K562 (cell line): ENCODE measurements around the gene LEUTX. TPM values are rescaled to one million over a fixed set of nuclear protein-coding genes. Genes with fewer than 3 reads are reported as not detected.

ENCODE experiments used
- ATAC-seq: fragments of 200-7000 bp; cut with Tn5 transposase; 3 replicates; pipeline ENCODE4 v1.9.1; 2020; ENCODE audit warnings: moderate library complexity
- BruUV-seq: library from RNA; stranded (reverse); fragments of 400-500 nt; replicated peaks from 2 replicates; lab custom pipeline; 2021; lab: Mats Ljungman, UMichigan
- CTCF ChIA-PET: fragments of 300-600 bp; formaldehyde crosslinking; extraction: SDS; loops from one replicate; lab custom pipeline; 2021; ENCODE audit warnings: low intra/inter-chr PET ratio; lab: Yijun Ruan, JAX
- POLR2A ChIA-PET: fragments of 300-600, 350-650 bp; sonication (Branson Sonifier 250); formaldehyde crosslinking; extraction: SDS; loops from one replicate; lab custom pipeline; 2021; ENCODE audit warnings: antibody characterized with exemption, inconsistent platforms; lab: Yijun Ruan, JAX
- DNase-seq, 4 experiments: peaks; one replicate each; pipeline versions ENCODE4 v3.0.0 to v3.0.0-alpha.2; 2011 to 2018; ENCODE audit warnings: low spot score in 3 of 4, mixed read lengths in 3 of 4; ENCODE audit errors: extremely low read depth in 1 of 4
- FAIRE-seq: peaks from 2 replicates; lab custom pipeline; 2011; peaks lifted over from hg19 to GRCh38; lab: Jason Lieb, UNC
- H2AFZ ChIP-seq: 2 replicates; pipeline ENCODE4 v1.6.0; 2011; ENCODE audit warnings: low read depth, low read length, control low read depth, inconsistent platforms
- H3K27ac ChIP-seq: fragments of 200-600 bp; 3 replicates; pipeline ENCODE4 v1.8.0; 2011; ENCODE audit warnings: low read depth, mild to moderate bottlenecking, control low read depth, inconsistent platforms, low read length, moderate library complexity, mixed read lengths; ENCODE audit errors: extremely low read depth
- H3K27me3 ChIP-seq, 2 experiments: fragments of 300-600 bp in 1 of 2; 2 replicates in 1 of 2; 3 replicates in 1 of 2; pipeline versions ENCODE4 v1.6.0 to v1.8.0; 2011; ENCODE audit warnings: inconsistent platforms in 2 of 2, low read length in 2 of 2, mild to moderate bottlenecking in 1 of 2, mixed read lengths in 1 of 2, moderate library complexity in 1 of 2; ENCODE audit not compliant: control insufficient read depth in 2 of 2, insufficient read depth in 2 of 2
- H3K36me3 ChIP-seq: fragments of 300-600 bp; 3 replicates; pipeline ENCODE4 v1.8.0; 2011; ENCODE audit warnings: mild to moderate bottlenecking, low read length, inconsistent platforms; ENCODE audit not compliant: control insufficient read depth, insufficient read depth
- H3K4me1 ChIP-seq, 2 experiments: fragments of 200-600 bp in 1 of 2; replicated peaks in 1 of 2; 2 replicates in 1 of 2; 3 replicates in 1 of 2; pipeline versions ENCODE4 v1.5.1 to v1.8.0; 2011; ENCODE audit warnings: inconsistent platforms in 2 of 2, low read length in 2 of 2, mild to moderate bottlenecking in 1 of 2, mixed read lengths in 1 of 2, moderate library complexity in 1 of 2; ENCODE audit not compliant: control insufficient read depth in 2 of 2, insufficient read depth in 2 of 2
- H3K4me2 ChIP-seq: 2 replicates; pipeline ENCODE4 v1.6.1; 2011; ENCODE audit warnings: low read length, control low read depth, inconsistent platforms, mixed read lengths; ENCODE audit not compliant: insufficient read depth
- H3K4me3 ChIP-seq: fragments of 200-600 bp; sonication (generic), shearing (Covaris generic); 2 replicates; pipeline ENCODE4 v1.5.1; 2016; ENCODE audit warnings: control low read depth, inconsistent platforms
- H3K79me2 ChIP-seq: fragments of 200-600 bp; 3 replicates; pipeline ENCODE4 v1.8.0; 2011; ENCODE audit warnings: low read length, inconsistent platforms; ENCODE audit not compliant: control insufficient read depth, insufficient read depth
- H3K9ac ChIP-seq, 2 experiments: 2 replicates each; pipeline versions ENCODE4 v1.6.0 to v1.6.1; 2011; ENCODE audit warnings: low read depth in 2 of 2, low read length in 2 of 2, control low read depth in 1 of 2, inconsistent platforms in 1 of 2, mild to moderate bottlenecking in 1 of 2, mixed read lengths in 1 of 2; ENCODE audit not compliant: insufficient read depth in 1 of 2
- H3K9me1 ChIP-seq: one replicate; pipeline ENCODE4 v1.6.0; 2011; ENCODE audit warnings: inconsistent platforms, mild to moderate bottlenecking, low read length, moderate library complexity; ENCODE audit not compliant: control insufficient read depth, insufficient read depth
- H3K9me3 ChIP-seq: replicated peaks from 2 replicates; pipeline ENCODE4 v1.5.1; 2011; ENCODE audit warnings: low read depth, low read length, inconsistent platforms; ENCODE audit not compliant: control insufficient read depth, insufficient read depth
- H4K20me1 ChIP-seq: replicated peaks from 2 replicates; pipeline ENCODE4 v1.6.1; 2011; ENCODE audit warnings: low read length, inconsistent platforms, mixed read lengths; ENCODE audit not compliant: control insufficient read depth, insufficient read depth
- ETV1 ChIP-seq: fragments of 450-650 bp; conservative IDR thresholded peaks from 2 replicates; pipeline ENCODE4 v1.6.1; 2016; ENCODE audit warnings: missing genetic modification characterization, control low read depth, low read depth, missing compliant biosample characterization
- MXI1 ChIP-seq: IDR thresholded peaks from 2 replicates; pipeline ENCODE4 v1.6.1; 2011; ENCODE audit warnings: low read depth, mild to moderate bottlenecking, improper control_type of control experiment, low read length
- NCOA4 ChIP-seq: fragments of 450-650 bp; IDR thresholded peaks from 2 replicates; pipeline ENCODE4 v1.6.1; 2018; ENCODE audit warnings: mild to moderate bottlenecking; ENCODE audit not compliant: partially characterized antibody
- SOX6 ChIP-seq: fragments of 450-650 bp; IDR thresholded peaks from 2 replicates; pipeline ENCODE4 v1.6.1; 2014; ENCODE audit warnings: mild to moderate bottlenecking
- ZNF12 ChIP-seq: sonication (generic); formaldehyde crosslinking; IDR thresholded peaks from 2 replicates; pipeline ENCODE4 v1.4.0; 2020; ENCODE audit warnings: mild to moderate bottlenecking, missing genetic modification reagents
- WGBS: fragments of 100-300 bp; shearing (Covaris generic); methylation state at CpG from one replicate; pipeline ENCODE4 v1.1.6; 2016; ENCODE audit warnings: low coverage, mixed read lengths; ENCODE audit not compliant: insufficient coverage; ENCODE audit errors: missing lambda C conversion rate; 5-methylcytosine and 5-hydroxymethylcytosine counted together
- in situ Hi-C: fragments of 300-500 bp; cut with MboI; formaldehyde crosslinking; loops from 4 replicates; pipeline ENCODE4 v1.15.0; 2018; ENCODE audit warnings: inconsistent platforms, mixed read lengths
- intact Hi-C: fragments of 100-400 bp; cut with micrococcal nuclease; formaldehyde crosslinking; loops from 2 replicates; pipeline ENCODE4 v1.14.2; 2022
- polyA plus RNA-seq, 8 experiments: library from polyadenylated mRNA; depleted of rRNA in 4 of 8; stranded (reverse) in 5 of 8; unstranded in 3 of 8; fragments of >200 nt; fragmentation: Nextera tagmentation in 2 of 8; fragmentation: Illumina TruSeq in 1 of 8; extraction: Ambion mirVana in 2 of 8; extraction: Trizol in 1 of 8; gene quantifications; 2 replicates each; pipeline versions ENCODE4 v1.2.1 to v1.2.3, GENCODE V29; 2011 to 2014; ENCODE audit warnings: inconsistent platforms in 1 of 8, missing spikeins in 1 of 8
- total RNA-seq, 7 experiments: library from RNA; depleted of rRNA in 6 of 7; stranded (reverse); fragments of >200 nt in 6 of 7; fragmentation: Illumina TruSeq in 2 of 7; extraction: Trizol in 2 of 7; gene quantifications; 2 replicates each; pipeline versions ENCODE4 v1.2.1 to v1.2.3, GENCODE V29; 2011 to 2021; ENCODE audit warnings: low replicate concordance in 1 of 7
- TF ChIP-seq, protein P1 (sequence below): fragments of 450-650 bp; IDR thresholded peaks from 2 replicates; pipeline ENCODE4 v1.6.1; 2016; ENCODE audit warnings: antibody characterized with exemption
- TF ChIP-seq, protein P2 (sequence below), 2 experiments: fragments of 450-650 bp in 1 of 2; sonication (generic) in 1 of 2; formaldehyde crosslinking in 1 of 2; IDR thresholded peaks in 1 of 2; conservative IDR thresholded peaks in 1 of 2; 2 replicates each; pipeline versions ENCODE4 v1.6.1 to v1.8.1; 2016 to 2023; ENCODE audit warnings: mild to moderate bottlenecking in 2 of 2, moderate library complexity in 2 of 2, inconsistent platforms in 1 of 2, missing genetic modification reagents in 1 of 2
- TF ChIP-seq, protein P3 (sequence below), 2 experiments: IDR thresholded peaks in 1 of 2; conservative IDR thresholded peaks in 1 of 2; 2 replicates each; pipeline ENCODE4 v1.6.1; 2016; ENCODE audit warnings: low read depth in 2 of 2, mild to moderate bottlenecking in 1 of 2, missing compliant biosample characterization in 1 of 2, missing genetic modification characterization in 1 of 2, moderate library complexity in 1 of 2
- TF ChIP-seq, protein P4 (sequence below): fragments of 250-450 bp; sonication (Bioruptor Pico); IDR thresholded peaks from 2 replicates; pipeline ENCODE4 v1.5.0; 2022; ENCODE audit warnings: mild to moderate bottlenecking

LEUTX gene
- total and polyA plus RNA-seq, 9 of the 15 experiments (the other 6 are each of a cell fraction or from before 2014, with no cell fraction given) = not detected

DNA sequence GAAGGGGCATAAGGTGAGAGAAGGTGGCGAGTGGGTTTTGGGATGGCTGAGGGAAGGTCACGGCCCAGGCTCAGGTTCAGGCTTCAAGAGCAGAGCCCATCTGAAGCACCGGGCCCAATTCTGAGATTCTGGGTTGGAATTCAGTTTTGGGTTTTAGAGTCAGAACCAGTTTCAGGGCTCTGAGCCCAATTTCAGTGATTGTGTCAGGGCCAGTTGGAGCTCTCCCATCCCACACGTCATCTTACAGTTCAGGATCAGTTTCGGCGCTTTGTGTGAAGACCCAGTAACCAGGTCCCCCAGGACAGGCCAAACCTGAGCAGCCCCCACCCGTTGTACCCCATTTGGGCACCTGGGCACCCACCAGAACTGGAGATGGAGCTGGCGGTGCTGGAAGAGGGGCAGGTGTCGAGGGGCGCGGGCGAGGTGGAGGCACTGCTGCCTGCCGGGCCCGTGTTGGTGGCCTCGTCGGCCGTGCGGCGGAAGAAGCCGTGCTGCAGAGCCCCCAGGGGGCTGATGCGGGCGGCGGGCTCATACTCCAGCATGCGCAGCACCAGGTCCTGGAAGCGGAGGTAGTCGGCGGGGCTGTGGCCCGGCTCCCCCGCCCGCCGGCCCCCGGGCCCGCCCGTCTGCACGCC lies 47.8 kb downstream of the LEUTX start:
- Histone ChIP-seq H3K9me1 (peaks cover 3% of the 10 kb centered on the region), H3K4me3 (no peak overlapping the region), H2AFZ (no peak overlapping the region), H3K79me2 (no peaks in the 10 kb centered on the region), H4K20me1 (no peaks in the 10 kb centered on the region), H3K27ac (no peak overlapping the region), H3K9ac (no peak overlapping the region), H3K36me3 (peaks cover 59% of the 10 kb centered on the region), H3K9me3 (no peaks in the 10 kb centered on the region), H3K4me1 (peaks cover 0 to 11% of the 10 kb centered on the region in 2 experiments; a peak in 2 of 5 replicates), H3K27me3 (no peaks in the 10 kb centered on the region), H3K4me2 (no peak overlapping the region)
- DNase-seq (no peak), FAIRE-seq (no peak), ATAC-seq (no peak)
- POLR2A ChIA-PET = no interaction called here
- intact Hi-C loops (no loop called here), in situ Hi-C loops (no loop called here)
- WGBS = 97% methylated on average over 13 of the region's 35 CpGs
- BruUV-seq = no TSS peak
- CTCF ChIA-PET = no interaction called here
- TF ChIP-seq ZNF12 (CRISPR knock-in tag) = no peak
- TF ChIP-seq, protein P1, sequence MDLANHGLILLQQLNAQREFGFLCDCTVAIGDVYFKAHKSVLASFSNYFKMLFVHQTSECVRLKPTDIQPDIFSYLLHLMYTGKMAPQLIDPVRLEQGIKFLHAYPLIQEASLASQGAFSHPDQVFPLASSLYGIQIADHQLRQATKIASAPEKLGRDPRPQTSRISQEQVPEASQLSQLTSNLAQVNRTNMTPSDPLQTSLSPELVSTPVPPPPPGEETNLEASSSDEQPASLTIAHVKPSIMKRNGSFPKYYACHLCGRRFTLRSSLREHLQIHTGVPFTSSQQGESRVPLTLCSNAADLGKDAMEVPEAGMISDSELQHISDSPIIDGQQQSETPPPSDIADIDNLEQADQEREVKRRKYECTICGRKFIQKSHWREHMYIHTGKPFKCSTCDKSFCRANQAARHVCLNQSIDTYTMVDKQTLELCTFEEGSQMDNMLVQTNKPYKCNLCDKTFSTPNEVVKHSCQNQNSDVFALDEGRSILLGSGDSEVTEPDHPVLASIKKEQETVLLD = no peak
- TF ChIP-seq, protein P2, sequence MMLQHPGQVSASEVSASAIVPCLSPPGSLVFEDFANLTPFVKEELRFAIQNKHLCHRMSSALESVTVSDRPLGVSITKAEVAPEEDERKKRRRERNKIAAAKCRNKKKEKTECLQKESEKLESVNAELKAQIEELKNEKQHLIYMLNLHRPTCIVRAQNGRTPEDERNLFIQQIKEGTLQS (IDR thresholded peaks at IDR 0.05) = no peak
- TF ChIP-seq, protein P2 (CRISPR knock-in tag; conservative IDR thresholded peaks at IDR 0.05) = no peak
- TF ChIP-seq, protein P3, sequence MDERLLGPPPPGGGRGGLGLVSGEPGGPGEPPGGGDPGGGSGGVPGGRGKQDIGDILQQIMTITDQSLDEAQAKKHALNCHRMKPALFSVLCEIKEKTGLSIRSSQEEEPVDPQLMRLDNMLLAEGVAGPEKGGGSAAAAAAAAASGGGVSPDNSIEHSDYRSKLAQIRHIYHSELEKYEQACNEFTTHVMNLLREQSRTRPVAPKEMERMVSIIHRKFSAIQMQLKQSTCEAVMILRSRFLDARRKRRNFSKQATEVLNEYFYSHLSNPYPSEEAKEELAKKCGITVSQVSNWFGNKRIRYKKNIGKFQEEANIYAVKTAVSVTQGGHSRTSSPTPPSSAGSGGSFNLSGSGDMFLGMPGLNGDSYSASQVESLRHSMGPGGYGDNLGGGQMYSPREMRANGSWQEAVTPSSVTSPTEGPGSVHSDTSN (CRISPR knock-in tag; IDR thresholded peaks at IDR 0.05; ENCODE audit: low read depth) = no peak
- TF ChIP-seq, protein P3 (tag; conservative IDR thresholded peaks at IDR 0.05; ENCODE audit: low read depth) = no peak
- TF ChIP-seq SOX6 = no peak
- TF ChIP-seq, protein P4, sequence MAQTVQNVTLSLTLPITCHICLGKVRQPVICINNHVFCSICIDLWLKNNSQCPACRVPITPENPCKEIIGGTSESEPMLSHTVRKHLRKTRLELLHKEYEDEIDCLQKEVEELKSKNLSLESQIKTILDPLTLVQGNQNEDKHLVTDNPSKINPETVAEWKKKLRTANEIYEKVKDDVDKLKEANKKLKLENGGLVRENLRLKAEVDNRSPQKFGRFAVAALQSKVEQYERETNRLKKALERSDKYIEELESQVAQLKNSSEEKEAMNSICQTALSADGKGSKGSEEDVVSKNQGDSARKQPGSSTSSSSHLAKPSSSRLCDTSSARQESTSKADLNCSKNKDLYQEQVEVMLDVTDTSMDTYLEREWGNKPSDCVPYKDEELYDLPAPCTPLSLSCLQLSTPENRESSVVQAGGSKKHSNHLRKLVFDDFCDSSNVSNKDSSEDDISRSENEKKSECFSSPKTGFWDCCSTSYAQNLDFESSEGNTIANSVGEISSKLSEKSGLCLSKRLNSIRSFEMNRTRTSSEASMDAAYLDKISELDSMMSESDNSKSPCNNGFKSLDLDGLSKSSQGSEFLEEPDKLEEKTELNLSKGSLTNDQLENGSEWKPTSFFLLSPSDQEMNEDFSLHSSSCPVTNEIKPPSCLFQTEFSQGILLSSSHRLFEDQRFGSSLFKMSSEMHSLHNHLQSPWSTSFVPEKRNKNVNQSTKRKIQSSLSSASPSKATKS (CRISPR knock-in tag) = no peak
- TF ChIP-seq NCOA4 = no peak
- TF ChIP-seq ETV1 = no peak
- TF ChIP-seq MXI1 = no peak
